Calu3 (cell line): Measurements from ENCODE around the gene PWP2. TPM values are rescaled to one million over a fixed set of nuclear protein-coding genes. Genes with fewer than 3 reads are reported as not detected.

Experiments
- BruUV-seq: library from RNA; stranded (reverse); fragments of 400-500 nt; replicated peaks from 2 replicates; lab custom pipeline; 2021; lab: Mats Ljungman, UMichigan
- CTCF ChIA-PET: fragments of 300-600 bp; sonication (Branson Sonifier 250); formaldehyde crosslinking; loops from one replicate; lab custom pipeline; 2022; ENCODE audit warnings: antibody characterized with exemption; lab: Charles Lee
- DNase-seq: peaks from one replicate; pipeline ENCODE4 v3.0.0; 2022
- H3K27ac Mint-ChIP-seq: one replicate; pipeline ENCODE4 v1.8.0; 2022; ENCODE audit warnings: mixed read lengths; ENCODE audit not compliant: unreplicated experiment
- H3K27me3 Mint-ChIP-seq: one replicate; pipeline ENCODE4 v1.8.0; 2022; ENCODE audit warnings: mixed read lengths; ENCODE audit not compliant: unreplicated experiment
- H3K36me3 Mint-ChIP-seq: one replicate; pipeline ENCODE4 v1.8.0; 2022; ENCODE audit warnings: mild to moderate bottlenecking, moderate library complexity, mixed read lengths; ENCODE audit not compliant: insufficient read depth, unreplicated experiment
- H3K4me1 Mint-ChIP-seq: one replicate; pipeline ENCODE4 v1.8.0; 2022; ENCODE audit warnings: mild to moderate bottlenecking, low read depth, mixed read lengths; ENCODE audit not compliant: unreplicated experiment
- H3K4me3 Mint-ChIP-seq: one replicate; pipeline ENCODE4 v1.8.0; 2022; ENCODE audit warnings: mild to moderate bottlenecking, low read depth, moderate library complexity, mixed read lengths; ENCODE audit not compliant: unreplicated experiment
- H3K9me3 Mint-ChIP-seq: one replicate; pipeline ENCODE4 v1.8.0; 2022; ENCODE audit warnings: low read depth, mixed read lengths; ENCODE audit not compliant: unreplicated experiment
- CTCF ChIP-seq: fragments of 200-600 bp; IDR thresholded peaks from one replicate; pipeline ENCODE4 v1.8.0; 2022; ENCODE audit warnings: antibody characterized with exemption; ENCODE audit not compliant: unreplicated experiment
- intact Hi-C: fragments of 100-400 bp; cut with micrococcal nuclease; formaldehyde crosslinking; loops from one replicate; pipeline ENCODE4 v1.10.0; 2022; ENCODE audit not compliant: unreplicated experiment
- total RNA-seq: library from RNA; stranded (reverse); gene quantifications from 2 replicates; pipeline ENCODE4 v1.2.3, GENCODE V29; 2022

PWP2 gene
- total RNA-seq, 1 experiment from 2014 or later: 18.1 TPM

GRCh38 chr21:44065428-44065827, 41.8 kb upstream of the PWP2 start:
- no peak for DNase-seq
- no peaks in the 10 kb centered on the region for H3K9me3 Mint-ChIP-seq
- H3K27me3 Mint-ChIP-seq: no peaks in the 10 kb centered on the region
- H3K4me1 Mint-ChIP-seq: no peaks in the 10 kb centered on the region
- no peak for TF ChIP-seq CTCF
- no peak overlapping the region for H3K27ac Mint-ChIP-seq
- no peak overlapping the region for H3K4me3 Mint-ChIP-seq
- intact Hi-C loops: no loop called here
- H3K36me3 Mint-ChIP-seq: peaks cover 14% of the 10 kb centered on the region
- no TSS peak for BruUV-seq
- CTCF ChIA-PET: no interaction called here

- H3K27me3 Mint-ChIP-seq: no peaks in the 10 kb centered on the region
- TF ChIP-seq CTCF: no peak
- no peak overlapping the region for H3K4me3 Mint-ChIP-seq
- H3K27ac Mint-ChIP-seq: no peak overlapping the region
- no TSS peak for BruUV-seq
- no peaks in the 10 kb centered on the region for H3K9me3 Mint-ChIP-seq
- peaks cover 14% of the 10 kb centered on the region for H3K36me3 Mint-ChIP-seq
- H3K4me1 Mint-ChIP-seq: no peaks in the 10 kb centered on the region
- no peak for DNase-seq
- intact Hi-C loops: no loop called here
- CTCF ChIA-PET: no interaction called here
Measured at GRCh38 chr21:44066116-44066515, 41.1 kb upstream of the PWP2 start.

GRCh38 chr21:44067011-44067839, 40.0 kb upstream of the PWP2 start:
- CTCF ChIA-PET: interaction anchor here (0.7 kb wide), 1 partner anchor 22 kb away, joined by 4 read pairs; no protein-coding TSS in a partner anchor
- no TSS peak for BruUV-seq
- TF ChIP-seq CTCF: no peak
- H3K36me3 Mint-ChIP-seq: peaks cover 14% of the 10 kb centered on the region
- intact Hi-C loops: no loop called here
- DNase-seq: no peak
- H3K27me3 Mint-ChIP-seq: no peaks in the 10 kb centered on the region
- H3K4me1 Mint-ChIP-seq: no peaks in the 10 kb centered on the region
- H3K9me3 Mint-ChIP-seq: no peaks in the 10 kb centered on the region
- H3K27ac Mint-ChIP-seq: no peak overlapping the region
- no peak overlapping the region for H3K4me3 Mint-ChIP-seq

GRCh38 chr21:44070391-44070790, 36.8 kb upstream of the PWP2 start:
- no peak for DNase-seq
- BruUV-seq: no TSS peak
- Mint-ChIP-seq H3K4me3 (no peak overlapping the region), H3K36me3 (peaks cover 14% of the 10 kb centered on the region), H3K27me3 (no peaks in the 10 kb centered on the region), H3K9me3 (no peaks in the 10 kb centered on the region), H3K4me1 (no peaks in the 10 kb centered on the region), H3K27ac (no peak overlapping the region)
- CTCF ChIA-PET: interaction anchor here (0.5 kb wide), 1 partner anchor 190 kb away, joined by 3 read pairs; no protein-coding TSS in a partner anchor
- no peak for TF ChIP-seq CTCF
- intact Hi-C loops: no loop called here
